ENCODE measurements around the gene DTX4.

DTX4 gene

GRCh38 chr11:59142530-59143507, 29.1 kb upstream of the DTX4 start, which contains the start of gene FAM111A:
Gene FAM111A (plus strand): TSS chr11:59142856. CDS start chr11:59148873, 6,017 bp downstream.
- peak; percentile 46 for TF ChIP-seq CTCF (IDR thresholded peaks at IDR 0.05)

DNA sequence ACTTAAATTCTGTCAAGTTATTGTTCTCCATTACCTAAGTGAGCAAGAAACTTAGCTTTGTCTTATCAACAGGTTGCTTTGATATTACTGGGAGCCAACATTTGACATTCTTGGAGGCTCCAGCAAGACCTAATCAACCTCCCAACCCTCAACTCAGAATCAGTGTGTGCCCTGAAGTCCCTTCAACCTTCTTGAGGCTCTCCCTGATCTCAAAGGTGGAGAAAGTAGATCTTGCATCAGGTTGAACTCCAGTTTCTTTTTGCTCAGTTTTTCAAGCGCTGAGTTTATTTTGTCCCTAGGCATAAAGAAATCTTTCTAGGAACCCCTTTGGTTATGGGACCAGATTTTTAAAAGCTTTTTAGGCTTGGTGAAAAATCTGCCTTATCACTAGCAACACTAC, 27.8 kb upstream of the DTX4 start:
- TF ChIP-seq CTCF (IDR thresholded peaks at IDR 0.05): no peak

GRCh38 chr11:59144579-59145345, 27.2 kb upstream of the DTX4 start:
- no peak; the same call in 1 of the 2 replicates for TF ChIP-seq CTCF (IDR thresholded peaks at IDR 0.05)

- no peak for TF ChIP-seq CTCF (IDR thresholded peaks at IDR 0.05)
Observed at GRCh38 chr11:59145534-59145933, 26.4 kb upstream of the DTX4 start.

DNA sequence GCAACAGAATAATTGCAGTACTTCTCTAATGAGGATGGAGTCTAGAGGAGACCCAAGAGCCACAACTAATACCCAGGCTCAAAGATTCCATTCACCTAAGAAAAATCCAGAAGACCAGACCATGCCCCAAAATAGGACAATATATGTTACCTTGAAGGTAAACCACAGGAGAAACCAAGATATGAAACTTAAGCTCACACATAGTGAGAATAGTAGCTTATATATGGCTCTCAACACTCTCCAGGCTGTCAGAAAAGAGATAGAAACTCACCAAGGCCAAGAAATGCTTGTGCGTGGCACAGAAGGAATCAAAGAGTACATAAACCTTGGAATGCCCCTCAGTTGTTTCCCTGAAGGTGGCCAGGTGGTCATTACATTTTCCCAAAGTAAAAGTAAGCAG, 20.2 kb upstream of the DTX4 start:
- TF ChIP-seq CTCF (IDR thresholded peaks at IDR 0.05): no peak

DNA sequence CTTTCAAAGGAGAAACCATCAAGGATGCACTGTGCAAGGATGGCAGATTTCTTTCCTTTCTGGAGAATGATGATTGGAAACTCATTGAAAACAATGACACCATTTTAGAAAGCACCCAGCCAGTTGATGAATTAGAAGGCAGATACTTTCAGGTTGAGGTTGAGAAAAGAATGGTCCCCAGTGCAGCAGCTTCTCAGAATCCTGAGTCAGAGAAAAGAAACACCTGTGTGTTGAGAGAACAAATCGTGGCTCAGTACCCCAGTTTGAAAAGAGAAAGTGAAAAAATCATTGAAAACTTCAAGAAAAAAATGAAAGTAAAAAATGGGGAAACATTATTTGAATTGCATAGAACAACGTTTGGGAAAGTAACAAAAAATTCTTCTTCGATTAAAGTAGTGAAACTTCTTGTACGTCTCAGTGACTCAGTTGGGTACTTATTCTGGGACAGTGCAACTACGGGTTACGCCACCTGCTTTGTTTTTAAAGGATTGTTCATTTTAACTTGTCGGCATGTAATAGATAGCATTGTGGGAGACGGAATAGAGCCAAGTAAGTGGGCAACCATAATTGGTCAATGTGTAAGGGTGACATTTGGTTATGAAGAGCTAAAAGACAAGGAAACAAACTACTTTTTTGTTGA, 19.5 kb upstream of the DTX4 start:
- TF ChIP-seq CTCF (IDR thresholded peaks at IDR 0.05): no peak

DNA sequence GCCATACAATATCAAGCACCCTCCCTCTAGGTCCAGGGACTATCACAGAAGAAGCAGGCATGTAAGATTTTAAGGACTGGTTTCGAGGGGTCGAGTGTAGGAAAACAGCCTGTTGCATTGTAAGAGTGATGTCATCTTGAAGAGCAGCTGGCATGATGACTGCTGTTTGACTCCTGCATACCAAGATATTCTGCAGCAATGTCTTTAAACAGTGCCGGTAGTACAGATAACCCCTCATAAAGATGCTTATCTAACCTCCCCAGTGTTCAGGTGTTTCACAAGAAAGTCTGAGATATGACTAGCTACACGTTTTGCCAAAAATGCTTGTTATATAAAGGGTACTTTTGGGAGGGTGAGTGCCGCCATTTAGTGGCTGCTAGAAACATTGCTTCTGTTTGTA, 17.3 kb upstream of the DTX4 start:
- TF ChIP-seq CTCF (IDR thresholded peaks at IDR 0.05): no peak
